ENCODE results near the gene SLFNL1. TPM values are rescaled to one million over a fixed set of nuclear protein-coding genes. Genes with fewer than 3 reads are reported as not detected.
A peak's percentile ranks its signal among the peaks of the same experiment; 100 is the strongest.

The SLFNL1 gene
- total RNA-seq, 2 experiments from 2014 or later: 0.08 to 0.17 TPM

GRCh38 chr1:40981691-40982448, 39.7 kb downstream of the SLFNL1 start:
- CTCF ChIA-PET: interaction anchor here (1.4 kb wide), 1 partner anchor 22 kb away, joined by 3 read pairs; no protein-coding TSS in a partner anchor
- no peaks in the 10 kb centered on the region for H3K27me3 Mint-ChIP-seq
- DNase-seq (no peak), ATAC-seq (ENCODE audit: poor library complexity) (no peak)
- no peaks in the 10 kb centered on the region for H3K9me3 Mint-ChIP-seq
- H3K4me3 Mint-ChIP-seq: peak overlapping the region; percentile 63
- Histone ChIP-seq H3K4me3 (ENCODE audit: low read length) (no peak overlapping the region), H3K27me3 (ENCODE audit: control insufficient read depth in 1 of 2, insufficient read depth in 2 of 2, low read length in 2 of 2) (no peaks in the 10 kb centered on the region), H3K9me3 (ENCODE audit: control insufficient read depth in 1 of 2, insufficient read depth in 1 of 2, low read length in 2 of 2) (peaks cover 0 to 5% of the 10 kb centered on the region in 2 experiments), H3K27ac (ENCODE audit: low read depth in 1 of 2, low read length in 2 of 2) (no peak overlapping the region), H3K36me3 (ENCODE audit: insufficient read depth, low read length) (peaks cover 27% of the 10 kb centered on the region), H3K4me1 (ENCODE audit: insufficient read depth, low read length) (peaks cover 25% of the 10 kb centered on the region)
- TF ChIP-seq CTCF (IDR thresholded peaks at IDR 0.05): no peak
- POLR2A ChIA-PET: no interaction called here
- peaks cover 14% of the 10 kb centered on the region for H3K4me1 Mint-ChIP-seq (ENCODE audit: low read depth)
- H3K27ac Mint-ChIP-seq: no peak overlapping the region
- peaks cover 43% of the 10 kb centered on the region for H3K36me3 Mint-ChIP-seq (ENCODE audit: low read depth)
- intact Hi-C loops (cut with DNase I, micrococcal nuclease): loop anchor here in 1 of 2 experiments (10.0 kb wide), 2 partner anchors 287 to 383 kb away; partner anchors contain the start of genes FOXO6 and NFYC

GRCh38 chr1:40980453-40981121, 40.9 kb downstream of the SLFNL1 start:
- peak overlapping the region; percentile 90 for H3K4me3 Mint-ChIP-seq
- ChIA-PET POLR2A (interaction anchor here (0.8 to 2.5 kb wide), 10 partner anchors 16 to 921 kb away, joined by 3 to 48 read pairs (median 4); partner anchors contain the start of genes CITED4, FOXO6, NFYC and ZMPSTE24), CTCF (interaction anchor here (1.4 kb wide), 1 partner anchor 23 kb away, joined by 4 read pairs; no protein-coding TSS in a partner anchor)
- no peaks in the 10 kb centered on the region for H3K9me3 Mint-ChIP-seq
- peak overlapping the region; percentile 89 for H3K27ac Mint-ChIP-seq
- DNase-seq (peak in 13 of 14 experiments; percentile 12 to 77 (median 42)), ATAC-seq (ENCODE audit: poor library complexity) (peak; percentile 16)
- peaks cover 14% of the 10 kb centered on the region for H3K36me3 ChIP-seq (ENCODE audit: insufficient read depth, low read length)
- no peak for TF ChIP-seq CTCF (IDR thresholded peaks at IDR 0.05)
- H3K4me1 Mint-ChIP-seq (ENCODE audit: low read depth): peaks cover 14% of the 10 kb centered on the region
- H3K27me3 Mint-ChIP-seq: no peaks in the 10 kb centered on the region
- intact Hi-C loops (cut with DNase I, micrococcal nuclease): loop anchor here in 1 of 2 experiments (1.0 to 10.0 kb wide), 3 partner anchors 118 to 384 kb away; partner anchors contain the start of genes CITED4, FOXO6 and NFYC
- H3K36me3 Mint-ChIP-seq (ENCODE audit: low read depth): peaks cover 30% of the 10 kb centered on the region
- H3K27me3 ChIP-seq (ENCODE audit: control insufficient read depth in 1 of 2, insufficient read depth in 2 of 2, low read length in 2 of 2): no peaks in the 10 kb centered on the region
- H3K4me3 ChIP-seq (ENCODE audit: low read length): peak overlapping the region; percentile 82
- peaks cover 0 to 5% of the 10 kb centered on the region in 2 experiments for H3K9me3 ChIP-seq (ENCODE audit: control insufficient read depth in 1 of 2, insufficient read depth in 1 of 2, low read length in 2 of 2)
- peaks cover 25% of the 10 kb centered on the region for H3K4me1 ChIP-seq (ENCODE audit: insufficient read depth, low read length)
- H3K27ac ChIP-seq (ENCODE audit: low read depth in 1 of 2, low read length in 2 of 2): peak overlapping the region; percentile 60 to 81

GRCh38 chr1:40980068-40980452, 41.5 kb downstream of the SLFNL1 start:
- H3K27ac Mint-ChIP-seq: peak overlapping the region; percentile 89
- intact Hi-C loops (cut with DNase I, micrococcal nuclease): loop anchor here in 1 of 2 experiments (1.0 to 10.0 kb wide), 3 partner anchors 118 to 385 kb away; partner anchors contain the start of genes CITED4, FOXO6 and NFYC
- DNase-seq (no peak), ATAC-seq (ENCODE audit: poor library complexity) (peak; percentile 25)
- no peaks in the 10 kb centered on the region for H3K27me3 ChIP-seq (ENCODE audit: control insufficient read depth in 1 of 2, insufficient read depth in 2 of 2, low read length in 2 of 2)
- no peaks in the 10 kb centered on the region for H3K27me3 Mint-ChIP-seq
- POLR2A ChIA-PET: interaction anchor here (0.8 to 2.5 kb wide), 11 partner anchors 16 to 920 kb away, joined by 3 to 48 read pairs (median 4); partner anchors contain the start of genes CITED4, FOXO6, NFYC and ZMPSTE24
- peaks cover 25% of the 10 kb centered on the region for H3K4me1 ChIP-seq (ENCODE audit: insufficient read depth, low read length)
- no peak for TF ChIP-seq CTCF (IDR thresholded peaks at IDR 0.05)
- peaks cover 25% of the 10 kb centered on the region for H3K36me3 Mint-ChIP-seq (ENCODE audit: low read depth)
- CTCF ChIA-PET: interaction anchor here (1.4 kb wide), 1 partner anchor 23 kb away, joined by 4 read pairs; no protein-coding TSS in a partner anchor
- H3K4me1 Mint-ChIP-seq (ENCODE audit: low read depth): peaks cover 14% of the 10 kb centered on the region
- H3K9me3 ChIP-seq (ENCODE audit: control insufficient read depth in 1 of 2, insufficient read depth in 1 of 2, low read length in 2 of 2): peaks cover 0 to 5% of the 10 kb centered on the region in 2 experiments
- peaks cover 9% of the 10 kb centered on the region for H3K36me3 ChIP-seq (ENCODE audit: insufficient read depth, low read length)
- peak overlapping the region; percentile 82 for H3K4me3 ChIP-seq (ENCODE audit: low read length)
- H3K4me3 Mint-ChIP-seq: peak overlapping the region; percentile 90
- H3K9me3 Mint-ChIP-seq: no peaks in the 10 kb centered on the region
- H3K27ac ChIP-seq (ENCODE audit: low read depth in 1 of 2, low read length in 2 of 2): peak overlapping the region; percentile 60 to 81
